Left lung (tissue), 10 donors: ENCODE results near the gene SLC12A5. TPM values are rescaled to one million over a fixed set of nuclear protein-coding genes. Genes with fewer than 3 reads are reported as not detected.

ENCODE experiments used
- ATAC-seq: fragments of 200-7000 bp; cut with Tn5 transposase; one replicate; pipeline ENCODE4 v1.9.1; 2020; ENCODE audit warnings: moderate library complexity
- DNase-seq, 4 donors: peaks; one replicate each; pipeline ENCODE4 v3.0.0-alpha.2; 2013 to 2020
- H3K27ac ChIP-seq, 2 donors: fragments of 200-600 bp; sonication (generic) in 1 of 2; one replicate each; pipeline versions ENCODE4 v1.5.0 to v1.8.0; 2020 to 2021
- H3K27me3 ChIP-seq, 2 donors: fragments of 200-600 bp; sonication (generic) in 1 of 2; one replicate each; pipeline versions ENCODE4 v1.5.0 to v1.8.0; 2020 to 2021
- H3K36me3 ChIP-seq, 2 donors: fragments of 200-600 bp; sonication (generic) in 1 of 2; one replicate each; pipeline versions ENCODE4 v1.5.0 to v1.8.0; 2020 to 2021
- H3K4me1 ChIP-seq, 2 donors: fragments of 200-600 bp; one replicate each; pipeline ENCODE4 v1.8.0; 2021
- H3K4me3 ChIP-seq, 2 donors: fragments of 200-600 bp; sonication (generic) in 1 of 2; one replicate each; pipeline versions ENCODE4 v1.5.0 to v1.8.0; 2020 to 2021; ENCODE audit warnings: mild to moderate bottlenecking in 1 of 2
- H3K9me3 ChIP-seq, 2 donors: fragments of 200-600 bp; sonication (generic) in 1 of 2; one replicate each; pipeline versions ENCODE4 v1.5.0 to v1.8.0; 2020 to 2021
- CTCF ChIP-seq, 2 donors: fragments of 200-600 bp; sonication (generic) in 1 of 2; IDR thresholded peaks; one replicate each; pipeline versions ENCODE4 v1.5.0 to v1.8.0; 2021; ENCODE audit warnings: antibody characterized with exemption in 2 of 2
- intact Hi-C, 2 donors: fragments of 100-400 bp; cut with DNase I; formaldehyde crosslinking; loops; one replicate each; pipeline versions ENCODE4 v1.11.2 to v1.14.2; 2022
- polyA plus RNA-seq, 6 donors: library from polyadenylated mRNA; unstranded; fragments of 120-200 nt; gene quantifications; one replicate each; pipeline ENCODE4 v1.2.1, GENCODE V29; 2013; ENCODE audit not compliant: insufficient read length in 6 of 6
- total RNA-seq, 2 donors: library from RNA; stranded (reverse); fragmentation: NEBNext Ultra II Directional; extraction: Animal tissue kit (Norgen Biotek cat#: 25700); gene quantifications; one replicate each; pipeline ENCODE4 v1.2.1, GENCODE V29; 2021
- donor health status: DM: no; HTN: yes; CAD: no.
- donor health status: DM: no; HTN: no; CAD: no.

Gene SLC12A5
- total and polyA plus RNA-seq, 8 donors: 0.71 to 2.9 (median 1.5) TPM

- intact Hi-C loops: no loop called here
- H3K4me3 ChIP-seq: no peak overlapping the region
- ATAC-seq (no peak), DNase-seq (no peak)
- peaks cover 0 to 78% of the 10 kb centered on the region in 2 donors for H3K27me3 ChIP-seq
- no peaks in the 10 kb centered on the region for H3K36me3 ChIP-seq
- H3K9me3 ChIP-seq: no peaks in the 10 kb centered on the region
- H3K4me1 ChIP-seq: peaks cover 0 to 55% of the 10 kb centered on the region in 2 donors
- TF ChIP-seq CTCF (IDR thresholded peaks at IDR 0.05): no peak
- H3K27ac ChIP-seq: no peak overlapping the region
Observed at GRCh38 chr20:45997187-45997586, 31.8 kb upstream of the SLC12A5 start.

GRCh38 chr20:45998337-45998736 lies 30.7 kb upstream of the SLC12A5 start:
- TF ChIP-seq CTCF (IDR thresholded peaks at IDR 0.05): no peak
- Histone ChIP-seq H3K36me3 (no peaks in the 10 kb centered on the region), H3K4me1 (peaks cover 0 to 64% of the 10 kb centered on the region in 2 donors), H3K27ac (peak overlapping the region in 1 of 2 donors; percentile 80), H3K9me3 (no peaks in the 10 kb centered on the region), H3K27me3 (peaks cover 0 to 79% of the 10 kb centered on the region in 2 donors), H3K4me3 (no peak overlapping the region)
- intact Hi-C loops: no loop called here
- peak; percentile 70 for ATAC-seq
- DNase-seq: peak in 1 of 4 donors; percentile 58

- Histone ChIP-seq H3K27me3 (peaks cover 0 to 83% of the 10 kb centered on the region in 2 donors), H3K9me3 (no peaks in the 10 kb centered on the region), H3K4me3 (no peak overlapping the region), H3K36me3 (no peaks in the 10 kb centered on the region), H3K4me1 (peaks cover 0 to 64% of the 10 kb centered on the region in 2 donors), H3K27ac (peak overlapping the region in 1 of 2 donors; percentile 80)
- intact Hi-C loops: no loop called here
- ATAC-seq: peak; percentile 73
- peak in 1 of 4 donors; percentile 60 for DNase-seq
- no peak for TF ChIP-seq CTCF (IDR thresholded peaks at IDR 0.05)
Observed at GRCh38 chr20:45998761-45999160, 30.3 kb upstream of the SLC12A5 start.

- H3K27me3 ChIP-seq: peaks cover 0 to 85% of the 10 kb centered on the region in 2 donors
- DNase-seq: no peak
- H3K9me3 ChIP-seq: no peaks in the 10 kb centered on the region
- TF ChIP-seq CTCF (IDR thresholded peaks at IDR 0.05): no peak
- peak overlapping the region in 1 of 2 donors; percentile 65 for H3K27ac ChIP-seq
- ATAC-seq: no peak
- intact Hi-C loops: no loop called here
- H3K4me3 ChIP-seq: no peak overlapping the region
- H3K4me1 ChIP-seq: peaks cover 0 to 72% of the 10 kb centered on the region in 2 donors
- no peaks in the 10 kb centered on the region for H3K36me3 ChIP-seq
Observed at GRCh38 chr20:45999557-46000261, 29.3 kb upstream of the SLC12A5 start.

GRCh38 chr20:46000262-46000996 lies 28.6 kb upstream of the SLC12A5 start:
- Histone ChIP-seq H3K27me3 (peaks cover 0 to 84% of the 10 kb centered on the region in 2 donors), H3K4me1 (peaks cover 0 to 79% of the 10 kb centered on the region in 2 donors), H3K4me3 (no peak overlapping the region), H3K27ac (peak overlapping the region in 1 of 2 donors; percentile 65), H3K9me3 (no peaks in the 10 kb centered on the region), H3K36me3 (no peaks in the 10 kb centered on the region)
- TF ChIP-seq CTCF (IDR thresholded peaks at IDR 0.05): no peak
- DNase-seq: no peak
- intact Hi-C loops: no loop called here
- ATAC-seq: no peak
